Subcutaneous abdominal adipose tissue (tissue), 5 donors: ENCODE results near the gene POLR3K.
"Not testable (repeated sequence)": the region's sequence is repeated elsewhere in the genome, so short reads cannot be mapped to it uniquely, and the experiment has no call there.

Experiments used
- H3K27ac ChIP-seq: one replicate; pipeline ENCODE4 v1.7.0; 2013; ENCODE audit warnings: low read depth, mild to moderate bottlenecking, inconsistent platforms, low read length, moderate library complexity
- H3K27me3 ChIP-seq, 5 donors: one replicate each; pipeline ENCODE4 v1.7.0; 2013; ENCODE audit warnings: low read length in 5 of 5, inconsistent platforms in 1 of 5; ENCODE audit not compliant: control insufficient read depth in 5 of 5, insufficient read depth in 4 of 5
- H3K36me3 ChIP-seq, 5 donors: one replicate each; pipeline ENCODE4 v1.7.0; 2013; ENCODE audit warnings: low read length in 5 of 5; ENCODE audit not compliant: control insufficient read depth in 5 of 5, insufficient read depth in 5 of 5
- H3K4me1 ChIP-seq, 5 donors: one replicate each; pipeline ENCODE4 v1.7.0; 2013; ENCODE audit warnings: low read length in 5 of 5, mild to moderate bottlenecking in 3 of 5, moderate library complexity in 1 of 5; ENCODE audit not compliant: control insufficient read depth in 5 of 5, insufficient read depth in 5 of 5
- H3K4me3 ChIP-seq, 5 donors: one replicate each; pipeline ENCODE4 v1.7.0; 2013; ENCODE audit warnings: low read length in 5 of 5, low read depth in 1 of 5
- H3K9ac ChIP-seq, 5 donors: one replicate each; pipeline ENCODE4 v1.7.0; 2013; ENCODE audit warnings: low read length in 5 of 5, mild to moderate bottlenecking in 4 of 5, moderate library complexity in 3 of 5
- H3K9me3 ChIP-seq, 5 donors: one replicate each; pipeline ENCODE4 v1.7.0; 2013; ENCODE audit warnings: low read length in 5 of 5; ENCODE audit not compliant: control insufficient read depth in 5 of 5
- donor health status: healthy.
- donor health status: healthy.
- donor health status: healthy.
- donor health status: healthy.
- donor health status: healthy.

POLR3K gene

DNA sequence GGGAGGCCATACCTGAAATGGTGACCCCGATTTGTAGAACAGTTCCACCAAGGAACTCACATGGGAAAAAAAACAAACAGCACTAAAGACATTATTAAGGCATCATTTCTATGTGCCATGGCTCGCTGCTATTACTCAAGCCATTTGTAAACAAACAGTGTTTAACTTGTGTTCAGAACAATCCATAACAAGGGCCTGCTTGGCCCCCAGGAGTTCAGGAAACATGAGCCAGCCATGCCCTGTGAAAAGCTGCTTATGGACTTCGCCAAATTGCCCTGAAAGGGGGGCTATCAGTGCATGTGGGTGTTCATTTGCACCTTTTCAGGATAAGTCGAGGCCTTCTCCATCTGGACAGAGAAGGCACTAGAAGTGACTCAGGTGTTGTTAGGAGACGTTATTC lies 8.0 kb downstream of the POLR3K start:
- Histone ChIP-seq H3K27me3 (no peaks in the 10 kb centered on the region), H3K4me1 (peaks cover 0 to 3% (median 0%) of the 10 kb centered on the region in 5 donors), H3K9me3 (no peaks in the 10 kb centered on the region), H3K36me3 (peaks cover 4 to 32% (median 17%) of the 10 kb centered on the region in 5 donors), H3K4me3 (no peak overlapping the region), H3K27ac (no peak overlapping the region), H3K9ac (no peak overlapping the region)

DNA sequence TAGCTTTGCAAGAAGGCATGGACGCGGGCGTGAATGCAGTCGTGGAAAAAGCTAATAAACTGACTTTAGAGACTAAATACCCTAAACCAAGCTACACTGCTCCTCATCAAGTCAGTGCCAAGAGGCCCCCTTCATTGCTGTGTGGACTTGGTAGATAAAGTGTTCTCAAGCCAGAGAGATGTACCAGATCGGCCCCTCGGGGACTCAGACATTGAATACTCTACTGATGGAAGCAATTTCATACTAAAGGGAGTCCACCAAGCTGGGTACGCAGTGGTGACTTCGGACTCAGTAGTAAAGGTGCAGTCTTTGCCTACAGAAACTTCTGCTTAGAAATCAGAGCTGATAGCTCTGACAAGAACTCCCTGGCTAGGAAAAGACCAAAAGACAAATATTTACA lies 8.8 kb downstream of the POLR3K start:
- peaks cover 4 to 28% (median 17%) of the 10 kb centered on the region in 5 donors for H3K36me3 ChIP-seq

DNA sequence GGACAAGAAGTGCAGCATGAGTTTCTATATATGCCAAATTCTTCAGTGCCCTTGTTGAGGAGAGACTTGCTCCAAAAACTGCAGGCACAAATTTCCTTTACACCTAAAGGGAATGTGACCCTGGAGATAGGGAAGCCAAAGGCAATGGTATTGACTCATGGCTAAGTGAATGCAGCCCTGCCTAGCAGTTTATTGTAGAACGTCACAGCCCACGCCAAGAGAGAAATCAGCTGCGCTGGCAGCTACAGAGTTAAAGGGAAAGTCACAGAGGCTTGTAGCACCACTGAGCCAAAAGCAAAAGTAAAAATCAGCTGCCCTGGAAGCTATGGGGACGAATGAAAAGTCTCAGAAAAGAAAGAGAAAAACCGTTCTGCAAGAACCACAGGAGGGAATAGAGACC lies 10.1 kb downstream of the POLR3K start:
- Histone ChIP-seq H3K27ac (no peak overlapping the region), H3K9ac (no peak overlapping the region), H3K9me3 (no peaks in the 10 kb centered on the region), H3K27me3 (no peaks in the 10 kb centered on the region), H3K36me3 (peaks cover 4 to 28% (median 17%) of the 10 kb centered on the region in 5 donors), H3K4me3 (no peak overlapping the region), H3K4me1 (peaks cover 0 to 3% (median 0%) of the 10 kb centered on the region in 5 donors)

More for the DNA sequence above, 8.8 kb downstream of the POLR3K start:
- Histone ChIP-seq H3K9me3 (no peaks in the 10 kb centered on the region), H3K4me1 (peaks cover 0 to 3% (median 0%) of the 10 kb centered on the region in 5 donors), H3K4me3 (no peak overlapping the region), H3K27me3 (no peaks in the 10 kb centered on the region), H3K27ac (no peak overlapping the region), H3K9ac (no peak overlapping the region)

DNA sequence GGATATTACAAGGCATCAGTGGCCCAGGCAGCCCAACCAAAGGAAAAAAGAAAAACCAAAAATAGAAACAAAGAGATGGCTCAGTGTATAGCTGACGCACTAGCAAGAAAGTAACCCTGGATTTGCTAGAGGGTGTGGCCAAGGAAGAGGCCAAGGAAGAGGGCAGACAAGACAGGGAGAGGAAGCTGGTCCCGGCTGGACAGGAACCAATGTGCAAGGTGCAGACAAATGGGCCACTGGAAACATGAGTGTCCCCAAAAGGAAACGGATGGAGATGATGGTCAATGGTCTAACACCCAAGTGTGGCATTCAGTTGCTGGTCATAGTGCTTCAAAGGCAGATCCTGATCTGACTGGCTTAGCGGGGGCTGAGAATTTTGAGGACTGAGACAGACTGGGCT lies 10.7 kb downstream of the POLR3K start:
- Histone ChIP-seq H3K27me3 (no peaks in the 10 kb centered on the region), H3K27ac (no peak overlapping the region), H3K4me3 (no peak overlapping the region), H3K36me3 (peaks cover 4 to 28% (median 17%) of the 10 kb centered on the region in 5 donors), H3K4me1 (peaks cover 0 to 3% (median 0%) of the 10 kb centered on the region in 5 donors), H3K9ac (no peak overlapping the region), H3K9me3 (no peaks in the 10 kb centered on the region)

DNA sequence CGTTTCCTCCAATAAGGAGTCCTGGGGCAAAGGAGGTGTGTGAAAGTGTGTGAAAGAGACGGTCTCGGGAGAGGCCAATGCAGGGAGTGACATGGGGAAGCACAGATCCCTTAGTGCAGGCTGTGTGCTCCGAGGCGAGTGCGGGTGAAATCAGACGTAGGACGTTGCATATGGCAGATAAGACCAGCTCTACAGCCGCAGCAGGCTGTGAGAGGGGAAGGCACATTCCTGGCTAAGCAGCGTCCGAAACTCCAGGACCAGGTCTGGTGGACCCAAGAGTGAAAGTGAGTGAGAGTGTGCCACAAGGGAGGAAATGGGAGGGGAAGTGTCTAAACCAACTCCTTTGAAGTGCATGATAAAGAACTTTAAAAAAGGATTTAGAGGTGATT lies 11.3 kb downstream of the POLR3K start:
- peak overlapping the region in 2 of 5 donors; percentile 31 to 38 for H3K4me3 ChIP-seq
- no peaks in the 10 kb centered on the region for H3K9me3 ChIP-seq
- no peak overlapping the region for H3K27ac ChIP-seq

DNA sequence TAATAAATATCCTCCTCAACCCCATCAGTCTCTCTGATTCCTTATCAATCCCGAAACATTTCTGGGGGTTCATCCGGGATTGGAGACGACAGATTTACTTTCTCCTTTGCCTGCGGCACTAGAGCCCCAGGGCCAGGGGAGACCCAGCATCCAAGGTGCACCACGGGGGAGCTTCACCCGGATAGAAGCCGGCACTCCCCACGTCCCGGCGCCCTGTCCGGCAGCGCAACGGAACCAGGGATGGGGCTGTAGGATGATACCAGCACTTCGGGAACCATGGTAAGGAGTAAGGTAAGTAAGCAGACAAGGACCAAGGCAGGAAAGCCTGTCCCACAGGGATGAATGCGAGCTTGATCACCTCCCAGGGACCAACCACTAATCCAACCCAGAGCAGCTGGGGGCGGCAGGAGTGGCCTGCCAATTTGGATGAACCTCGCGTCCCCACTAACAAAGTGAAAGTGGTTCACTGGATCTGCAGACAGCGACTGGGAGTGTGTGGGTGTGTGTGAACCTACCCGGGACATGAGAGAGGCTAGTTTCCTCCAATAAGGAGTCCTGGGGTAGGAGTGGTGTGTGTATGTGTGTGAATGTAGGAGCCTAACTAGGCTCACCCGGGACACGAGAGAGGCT lies 11.9 kb downstream of the POLR3K start:
- H3K4me1 ChIP-seq: peaks cover 0 to 3% (median 0%) of the 10 kb centered on the region in 5 donors
- H3K9ac ChIP-seq: no peak overlapping the region
- no peaks in the 10 kb centered on the region for H3K9me3 ChIP-seq
- H3K36me3 ChIP-seq: peaks cover 0 to 21% (median 14%) of the 10 kb centered on the region in 5 donors
- no peak overlapping the region for H3K27ac ChIP-seq
- no peaks in the 10 kb centered on the region for H3K27me3 ChIP-seq
- H3K4me3 ChIP-seq: peak overlapping the region in 3 of 5 donors; percentile 12 to 38 (median 31)

More for the DNA sequence above, 11.3 kb downstream of the POLR3K start:
- H3K36me3 ChIP-seq: peaks cover 4 to 24% (median 15%) of the 10 kb centered on the region in 5 donors
- H3K4me1 ChIP-seq: peaks cover 0 to 3% (median 0%) of the 10 kb centered on the region in 5 donors
- no peaks in the 10 kb centered on the region for H3K27me3 ChIP-seq
- H3K9ac ChIP-seq: no peak overlapping the region

DNA sequence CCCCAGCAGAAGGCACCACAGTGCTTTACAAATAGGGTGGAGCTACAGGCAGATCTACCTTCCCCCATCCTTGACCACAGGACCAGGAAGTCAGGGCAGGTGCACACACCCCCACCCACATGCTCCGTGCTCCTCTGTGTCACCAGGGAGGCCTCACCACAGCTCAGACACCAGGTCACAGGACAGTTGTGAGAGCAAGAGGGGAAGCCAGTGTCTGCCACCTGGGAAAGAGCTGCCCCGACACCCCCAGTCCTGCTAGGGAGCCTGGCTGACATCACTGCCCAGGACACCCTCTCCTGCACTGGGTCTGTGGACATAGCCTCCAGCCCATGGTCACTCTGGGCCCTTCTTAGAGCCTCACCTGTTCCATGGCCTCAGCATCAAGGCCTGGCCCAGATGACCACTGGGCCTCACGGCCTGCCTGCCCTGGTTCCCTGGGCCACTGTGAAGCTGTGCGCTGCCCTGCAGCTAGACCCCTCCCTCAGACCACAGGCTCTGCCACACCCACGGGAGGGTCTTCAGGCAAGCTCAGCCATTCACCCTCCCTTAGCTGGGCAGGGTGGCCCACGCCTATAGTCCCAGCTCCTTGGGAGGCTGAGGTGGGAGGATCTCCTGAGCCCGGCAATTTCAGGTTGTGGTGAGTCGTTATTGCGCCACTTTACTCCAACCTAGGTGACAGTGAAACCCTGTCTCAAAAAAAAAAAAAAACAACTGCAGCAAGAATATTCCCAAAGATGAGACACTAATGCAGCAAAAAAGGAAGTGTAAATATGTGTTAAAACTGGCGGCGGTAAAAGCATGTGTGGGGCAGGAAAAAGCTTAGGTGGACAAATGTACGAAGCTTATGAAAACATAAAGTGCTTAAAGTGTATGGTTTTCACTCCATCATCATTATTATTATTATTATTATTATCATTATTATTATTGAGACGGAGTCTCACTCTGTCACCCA lies 14.2 kb downstream of the POLR3K start:
- Histone ChIP-seq H3K27ac (no peak overlapping the region), H3K9ac (no peak overlapping the region), H3K27me3 (no peaks in the 10 kb centered on the region), H3K4me1 (peaks cover 0 to 14% (median 10%) of the 10 kb centered on the region in 5 donors), H3K4me3 (no peak overlapping the region), H3K9me3 (no peaks in the 10 kb centered on the region), H3K36me3 (peaks cover 0 to 9% (median 3%) of the 10 kb centered on the region in 5 donors)

DNA sequence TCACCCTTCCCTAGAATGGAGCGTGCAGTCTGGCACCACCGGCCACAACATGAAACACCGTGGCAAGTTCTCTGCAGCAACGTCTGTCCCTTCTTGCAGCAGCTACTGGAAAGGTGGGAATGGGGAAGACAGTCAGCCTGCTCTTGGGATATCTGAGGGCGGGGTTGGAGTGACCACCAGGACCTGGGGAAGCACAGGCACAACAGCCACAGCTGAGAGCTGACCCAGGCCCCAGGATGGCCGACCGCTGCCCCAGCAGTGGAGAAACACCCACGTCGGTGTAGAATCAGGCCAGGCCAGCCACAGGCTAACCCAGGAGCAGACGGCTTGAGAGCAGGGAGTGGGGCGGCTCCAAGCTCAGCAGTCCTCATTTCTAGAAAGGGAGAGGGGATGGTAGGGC lies 15.2 kb downstream of the POLR3K start:
- not testable (repeated sequence) for H3K4me3 ChIP-seq, H3K36me3 ChIP-seq, H3K27me3 ChIP-seq, H3K27ac ChIP-seq, H3K9ac ChIP-seq, H3K9me3 ChIP-seq
- H3K4me1 ChIP-seq: peaks cover 0 to 16% (median 10%) of the 10 kb centered on the region in 5 donors

DNA sequence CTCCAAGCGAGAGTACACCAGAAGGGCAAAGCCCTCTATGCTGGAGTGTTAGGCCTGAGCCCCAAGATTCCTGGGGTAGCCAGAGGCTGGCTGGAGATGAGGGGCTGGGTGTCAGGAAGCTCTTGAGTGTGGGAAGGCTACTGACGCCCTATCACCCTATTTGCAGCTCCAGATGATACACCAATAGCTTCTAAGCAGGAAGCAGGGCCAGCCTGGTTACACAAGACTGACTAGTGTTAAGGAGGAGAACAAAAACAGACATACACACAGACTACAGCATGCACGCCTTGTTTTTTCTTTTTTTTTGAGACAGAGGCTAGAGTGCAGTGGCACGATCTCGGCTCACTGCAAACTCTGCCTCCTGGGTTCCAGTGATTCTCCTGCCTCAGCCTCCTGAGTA lies 15.9 kb downstream of the POLR3K start:
- H3K27me3 ChIP-seq: no peaks in the 10 kb centered on the region

More for the DNA sequence above, 15.9 kb downstream of the POLR3K start:
- Histone ChIP-seq H3K4me1 (peaks cover 0 to 16% (median 10%) of the 10 kb centered on the region in 5 donors), H3K9ac (no peak overlapping the region), H3K36me3 (peaks cover 0 to 5% (median 0%) of the 10 kb centered on the region in 5 donors), H3K4me3 (no peak overlapping the region), H3K27ac (no peak overlapping the region), H3K9me3 (no peaks in the 10 kb centered on the region)
